H1 (cell line): Measurements from ENCODE around the gene DCAF4. TPM values are rescaled to one million over a fixed set of nuclear protein-coding genes. Genes with fewer than 3 reads are reported as not detected.

Source experiments
- EZH2 ChIP-seq: fragments of 200-600 bp; sonication (generic); IDR thresholded peaks from 2 replicates; pipeline ENCODE4 v1.7.1; 2012; ENCODE audit warnings: low read depth, mild to moderate bottlenecking, moderate library complexity, low read length, inconsistent platforms; ENCODE audit not compliant: severe bottlenecking
- NRF1 ChIP-seq: IDR thresholded peaks from 2 replicates; pipeline ENCODE4 v1.6.1; 2011; ENCODE audit warnings: mild to moderate bottlenecking, low read depth, low read length, improper control_type of control experiment
- SUZ12 ChIP-seq: fragments of 200-600 bp; sonication (generic); IDR thresholded peaks from 2 replicates; pipeline ENCODE4 v1.6.1; 2012; ENCODE audit warnings: mild to moderate bottlenecking, inconsistent platforms, low read length, moderate library complexity, mixed read lengths
- polyA plus RNA-seq, 7 experiments: library from polyadenylated mRNA; depleted of rRNA in 3 of 7; stranded (reverse) in 5 of 7; unstranded in 2 of 7; fragments of >200 nt in 5 of 7; fragments of 200-250 nt in 2 of 7; gene quantifications; 1 replicate in 5 of 7; 2 replicates in 1 of 7; 4 replicates in 1 of 7; pipeline versions ENCODE4 v1.2.1 to v1.2.3, GENCODE V29; 2011 to 2013; ENCODE audit warnings: missing spikeins in 2 of 7, mixed read lengths in 2 of 7
- total RNA-seq: library from RNA; stranded (reverse); fragmentation: NEBNext Ultra II Directional; extraction: Animal tissue kit (Norgen Biotek cat#: 25700); gene quantifications from 2 replicates; pipeline ENCODE4 v1.2.1, GENCODE V29; 2021
- TF ChIP-seq, protein P1 (sequence below): fragments of 300-600 bp; sonication (generic); IDR thresholded peaks from 2 replicates; pipeline ENCODE4 v1.7.1; 2012; ENCODE audit warnings: low read length, moderate library complexity, mild to moderate bottlenecking, inconsistent platforms; ENCODE audit not compliant: insufficient replicate concordance

DCAF4 gene
- total and polyA plus RNA-seq, 2 of the 8 experiments (the other 6 are each of a cell fraction or from before 2014, with no cell fraction given), result 17.0 to 21.1 TPM

DNA sequence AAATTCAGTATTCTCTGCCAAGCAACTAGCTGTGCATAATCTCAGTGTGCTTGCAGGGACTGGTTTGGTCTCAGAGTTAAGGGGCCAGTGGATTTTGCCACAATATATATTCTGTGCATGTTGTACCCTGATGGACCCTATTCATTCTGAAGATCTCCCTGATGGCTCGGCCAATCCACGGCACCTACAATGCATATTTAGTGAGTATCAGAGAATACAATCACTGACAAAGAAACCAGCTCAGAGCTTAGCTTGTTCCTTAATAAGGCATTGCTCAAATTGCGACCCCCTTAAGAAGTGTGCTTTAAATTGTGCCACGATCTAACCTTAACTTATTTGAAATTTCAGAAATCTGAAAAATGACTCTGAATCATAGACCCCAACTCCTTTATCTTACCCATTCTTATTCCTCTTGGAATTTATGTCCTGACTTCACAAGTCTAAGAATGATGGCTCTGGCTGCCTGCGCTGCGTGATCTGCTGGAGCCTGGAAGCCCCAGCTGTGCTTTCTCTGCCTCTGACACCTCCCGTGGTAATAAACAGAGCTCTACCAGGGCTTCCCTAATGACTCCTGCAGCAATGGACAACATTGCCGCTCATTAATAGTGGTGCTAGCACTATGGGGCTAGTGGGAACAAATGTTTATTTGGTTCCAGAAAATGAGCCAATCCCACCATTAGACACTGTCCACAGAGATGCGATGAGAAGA lies 9.0 kb upstream of the DCAF4 start (continued):
- TF ChIP-seq, protein P1, sequence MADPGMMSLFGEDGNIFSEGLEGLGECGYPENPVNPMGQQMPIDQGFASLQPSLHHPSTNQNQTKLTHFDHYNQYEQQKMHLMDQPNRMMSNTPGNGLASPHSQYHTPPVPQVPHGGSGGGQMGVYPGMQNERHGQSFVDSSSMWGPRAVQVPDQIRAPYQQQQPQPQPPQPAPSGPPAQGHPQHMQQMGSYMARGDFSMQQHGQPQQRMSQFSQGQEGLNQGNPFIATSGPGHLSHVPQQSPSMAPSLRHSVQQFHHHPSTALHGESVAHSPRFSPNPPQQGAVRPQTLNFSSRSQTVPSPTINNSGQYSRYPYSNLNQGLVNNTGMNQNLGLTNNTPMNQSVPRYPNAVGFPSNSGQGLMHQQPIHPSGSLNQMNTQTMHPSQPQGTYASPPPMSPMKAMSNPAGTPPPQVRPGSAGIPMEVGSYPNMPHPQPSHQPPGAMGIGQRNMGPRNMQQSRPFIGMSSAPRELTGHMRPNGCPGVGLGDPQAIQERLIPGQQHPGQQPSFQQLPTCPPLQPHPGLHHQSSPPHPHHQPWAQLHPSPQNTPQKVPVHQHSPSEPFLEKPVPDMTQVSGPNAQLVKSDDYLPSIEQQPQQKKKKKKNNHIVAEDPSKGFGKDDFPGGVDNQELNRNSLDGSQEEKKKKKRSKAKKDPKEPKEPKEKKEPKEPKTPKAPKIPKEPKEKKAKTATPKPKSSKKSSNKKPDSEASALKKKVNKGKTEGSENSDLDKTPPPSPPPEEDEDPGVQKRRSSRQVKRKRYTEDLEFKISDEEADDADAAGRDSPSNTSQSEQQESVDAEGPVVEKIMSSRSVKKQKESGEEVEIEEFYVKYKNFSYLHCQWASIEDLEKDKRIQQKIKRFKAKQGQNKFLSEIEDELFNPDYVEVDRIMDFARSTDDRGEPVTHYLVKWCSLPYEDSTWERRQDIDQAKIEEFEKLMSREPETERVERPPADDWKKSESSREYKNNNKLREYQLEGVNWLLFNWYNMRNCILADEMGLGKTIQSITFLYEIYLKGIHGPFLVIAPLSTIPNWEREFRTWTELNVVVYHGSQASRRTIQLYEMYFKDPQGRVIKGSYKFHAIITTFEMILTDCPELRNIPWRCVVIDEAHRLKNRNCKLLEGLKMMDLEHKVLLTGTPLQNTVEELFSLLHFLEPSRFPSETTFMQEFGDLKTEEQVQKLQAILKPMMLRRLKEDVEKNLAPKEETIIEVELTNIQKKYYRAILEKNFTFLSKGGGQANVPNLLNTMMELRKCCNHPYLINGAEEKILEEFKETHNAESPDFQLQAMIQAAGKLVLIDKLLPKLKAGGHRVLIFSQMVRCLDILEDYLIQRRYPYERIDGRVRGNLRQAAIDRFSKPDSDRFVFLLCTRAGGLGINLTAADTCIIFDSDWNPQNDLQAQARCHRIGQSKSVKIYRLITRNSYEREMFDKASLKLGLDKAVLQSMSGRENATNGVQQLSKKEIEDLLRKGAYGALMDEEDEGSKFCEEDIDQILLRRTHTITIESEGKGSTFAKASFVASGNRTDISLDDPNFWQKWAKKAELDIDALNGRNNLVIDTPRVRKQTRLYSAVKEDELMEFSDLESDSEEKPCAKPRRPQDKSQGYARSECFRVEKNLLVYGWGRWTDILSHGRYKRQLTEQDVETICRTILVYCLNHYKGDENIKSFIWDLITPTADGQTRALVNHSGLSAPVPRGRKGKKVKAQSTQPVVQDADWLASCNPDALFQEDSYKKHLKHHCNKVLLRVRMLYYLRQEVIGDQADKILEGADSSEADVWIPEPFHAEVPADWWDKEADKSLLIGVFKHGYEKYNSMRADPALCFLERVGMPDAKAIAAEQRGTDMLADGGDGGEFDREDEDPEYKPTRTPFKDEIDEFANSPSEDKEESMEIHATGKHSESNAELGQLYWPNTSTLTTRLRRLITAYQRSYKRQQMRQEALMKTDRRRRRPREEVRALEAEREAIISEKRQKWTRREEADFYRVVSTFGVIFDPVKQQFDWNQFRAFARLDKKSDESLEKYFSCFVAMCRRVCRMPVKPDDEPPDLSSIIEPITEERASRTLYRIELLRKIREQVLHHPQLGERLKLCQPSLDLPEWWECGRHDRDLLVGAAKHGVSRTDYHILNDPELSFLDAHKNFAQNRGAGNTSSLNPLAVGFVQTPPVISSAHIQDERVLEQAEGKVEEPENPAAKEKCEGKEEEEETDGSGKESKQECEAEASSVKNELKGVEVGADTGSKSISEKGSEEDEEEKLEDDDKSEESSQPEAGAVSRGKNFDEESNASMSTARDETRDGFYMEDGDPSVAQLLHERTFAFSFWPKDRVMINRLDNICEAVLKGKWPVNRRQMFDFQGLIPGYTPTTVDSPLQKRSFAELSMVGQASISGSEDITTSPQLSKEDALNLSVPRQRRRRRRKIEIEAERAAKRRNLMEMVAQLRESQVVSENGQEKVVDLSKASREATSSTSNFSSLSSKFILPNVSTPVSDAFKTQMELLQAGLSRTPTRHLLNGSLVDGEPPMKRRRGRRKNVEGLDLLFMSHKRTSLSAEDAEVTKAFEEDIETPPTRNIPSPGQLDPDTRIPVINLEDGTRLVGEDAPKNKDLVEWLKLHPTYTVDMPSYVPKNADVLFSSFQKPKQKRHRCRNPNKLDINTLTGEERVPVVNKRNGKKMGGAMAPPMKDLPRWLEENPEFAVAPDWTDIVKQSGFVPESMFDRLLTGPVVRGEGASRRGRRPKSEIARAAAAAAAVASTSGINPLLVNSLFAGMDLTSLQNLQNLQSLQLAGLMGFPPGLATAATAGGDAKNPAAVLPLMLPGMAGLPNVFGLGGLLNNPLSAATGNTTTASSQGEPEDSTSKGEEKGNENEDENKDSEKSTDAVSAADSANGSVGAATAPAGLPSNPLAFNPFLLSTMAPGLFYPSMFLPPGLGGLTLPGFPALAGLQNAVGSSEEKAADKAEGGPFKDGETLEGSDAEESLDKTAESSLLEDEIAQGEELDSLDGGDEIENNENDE, result no peak
- TF ChIP-seq SUZ12, result no peak
- no peak for TF ChIP-seq EZH2
- TF ChIP-seq NRF1, result no peak
